ENCODE results near the gene ADARB2. TPM values are rescaled to one million over a fixed set of nuclear protein-coding genes. Genes with fewer than 3 reads are reported as not detected.
"Not testable (repeated sequence)": the region's sequence is repeated elsewhere in the genome, so short reads cannot be mapped to it uniquely, and the experiment has no call there.

ADARB2 gene
- total RNA-seq, 1 donor from 2014 or later = 0.05 TPM

- Mint-ChIP-seq H3K36me3 (ENCODE audit: low read depth) (no peaks in the 10 kb centered on the region), H3K27me3 (ENCODE audit: low read depth) (no peaks in the 10 kb centered on the region), H3K27ac (no peak overlapping the region), H3K9me3 (no peaks in the 10 kb centered on the region), H3K4me1 (ENCODE audit: low read depth) (no peaks in the 10 kb centered on the region), H3K4me3 (ENCODE audit: low read depth) (no peak overlapping the region)
- no peak for DNase-seq (ENCODE audit: low spot score)
- intact Hi-C loops (cut with micrococcal nuclease) = no loop called here
Measured at GRCh38 chr10:1266033-1266802, 471.1 kb downstream of the ADARB2 start.

DNA sequence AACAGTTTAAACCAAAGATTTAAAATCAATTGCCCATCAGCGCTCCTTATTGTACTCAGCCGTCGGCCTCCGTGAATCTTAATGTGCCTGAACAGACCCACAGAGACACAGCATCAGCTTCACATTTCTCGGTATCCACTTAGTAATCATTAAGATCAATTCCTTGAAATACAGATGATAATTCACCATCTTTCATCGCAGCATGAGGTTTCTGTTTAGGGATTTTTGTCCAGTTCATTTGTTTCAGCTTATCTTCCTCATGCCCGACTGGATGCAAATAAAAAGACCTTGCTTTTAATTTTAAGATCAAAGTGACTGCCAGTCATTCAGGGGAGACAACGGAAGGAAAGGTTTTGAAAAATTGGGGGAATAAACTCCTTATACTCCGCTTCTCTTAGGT lies 473.3 kb downstream of the ADARB2 start:
- intact Hi-C loops (cut with micrococcal nuclease) = no loop called here

DNA sequence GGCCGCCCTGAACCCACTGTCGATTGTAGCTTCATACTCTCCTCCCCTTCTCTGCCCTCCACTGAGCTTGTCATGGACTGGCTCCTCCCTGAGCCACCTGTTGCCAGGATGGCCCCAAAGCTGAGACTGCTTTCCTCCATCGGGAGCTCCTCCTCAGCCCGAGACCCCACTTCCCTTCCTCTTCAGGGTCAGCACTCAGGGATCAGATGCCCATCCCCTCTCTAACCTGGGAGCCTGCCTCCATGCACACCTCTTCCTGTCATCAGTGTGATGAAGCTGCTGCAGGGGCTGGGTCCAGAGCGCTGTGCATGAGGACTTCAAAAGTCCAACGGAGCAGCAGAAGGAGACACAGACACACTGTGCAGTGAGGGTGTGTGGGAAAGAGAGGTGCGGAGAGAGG lies 480.1 kb downstream of the ADARB2 start:
- peaks cover 11% of the 10 kb centered on the region for H3K9me3 Mint-ChIP-seq
- H3K4me3 Mint-ChIP-seq (ENCODE audit: low read depth) = no peak overlapping the region
- peaks cover 37% of the 10 kb centered on the region for H3K27me3 Mint-ChIP-seq (ENCODE audit: low read depth)
- H3K4me1 Mint-ChIP-seq (ENCODE audit: low read depth) = peaks cover 20% of the 10 kb centered on the region
- H3K27ac Mint-ChIP-seq = no peak overlapping the region
- DNase-seq (ENCODE audit: low spot score) = no peak
- H3K36me3 Mint-ChIP-seq (ENCODE audit: low read depth) = no peaks in the 10 kb centered on the region
- intact Hi-C loops (cut with micrococcal nuclease) = no loop called here

More for the DNA sequence above, 473.3 kb downstream of the ADARB2 start:
- Mint-ChIP-seq H3K4me1 (ENCODE audit: low read depth) (no peaks in the 10 kb centered on the region), H3K36me3 (ENCODE audit: low read depth) (no peaks in the 10 kb centered on the region), H3K4me3 (ENCODE audit: low read depth) (no peak overlapping the region), H3K9me3 (no peaks in the 10 kb centered on the region), H3K27ac (no peak overlapping the region), H3K27me3 (ENCODE audit: low read depth) (peaks cover under 1% of the 10 kb centered on the region)
- DNase-seq (ENCODE audit: low spot score) = no peak

- H3K27ac Mint-ChIP-seq = no peak overlapping the region
- H3K36me3 Mint-ChIP-seq (ENCODE audit: low read depth) = no peaks in the 10 kb centered on the region
- peaks cover 20% of the 10 kb centered on the region for H3K4me1 Mint-ChIP-seq (ENCODE audit: low read depth)
- H3K4me3 Mint-ChIP-seq (ENCODE audit: low read depth) = no peak overlapping the region
- H3K27me3 Mint-ChIP-seq (ENCODE audit: low read depth) = peaks cover 38% of the 10 kb centered on the region
- H3K9me3 Mint-ChIP-seq = peaks cover 11% of the 10 kb centered on the region
- intact Hi-C loops (cut with micrococcal nuclease) = no loop called here
- no peak for DNase-seq (ENCODE audit: low spot score)
Measured at GRCh38 chr10:1256432-1256725, 480.9 kb downstream of the ADARB2 start.

- peaks cover 11% of the 10 kb centered on the region for H3K9me3 Mint-ChIP-seq
- no peak overlapping the region for H3K4me3 Mint-ChIP-seq (ENCODE audit: low read depth)
- H3K36me3 Mint-ChIP-seq (ENCODE audit: low read depth) = no peaks in the 10 kb centered on the region
- no peak for DNase-seq (ENCODE audit: low spot score)
- H3K27ac Mint-ChIP-seq = no peak overlapping the region
- peaks cover 42% of the 10 kb centered on the region for H3K27me3 Mint-ChIP-seq (ENCODE audit: low read depth)
- intact Hi-C loops (cut with micrococcal nuclease) = no loop called here
- peaks cover 20% of the 10 kb centered on the region for H3K4me1 Mint-ChIP-seq (ENCODE audit: low read depth)
Measured at GRCh38 chr10:1255600-1256431, 481.5 kb downstream of the ADARB2 start.

DNA sequence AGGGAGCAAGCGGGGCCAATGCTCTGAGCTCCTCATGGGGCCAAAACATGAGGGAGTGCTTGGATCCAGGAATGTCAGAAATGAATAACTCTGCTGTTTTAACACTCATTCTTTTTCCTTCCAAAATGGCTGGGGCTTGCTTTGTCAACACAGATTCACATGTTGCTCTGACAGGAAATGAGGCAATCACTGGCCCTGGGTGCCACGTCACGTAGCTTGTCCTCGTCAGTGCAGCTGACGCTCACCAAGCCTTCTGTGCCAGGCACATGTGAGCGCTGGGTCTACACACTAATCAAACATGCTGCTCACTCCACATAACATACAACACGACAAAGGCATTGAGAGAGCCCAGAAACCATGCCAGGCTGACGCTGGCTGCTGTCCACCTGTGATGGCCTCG lies 482.2 kb downstream of the ADARB2 start:
- no peaks in the 10 kb centered on the region for H3K36me3 Mint-ChIP-seq (ENCODE audit: low read depth)
- H3K4me1 Mint-ChIP-seq (ENCODE audit: low read depth) = peaks cover 20% of the 10 kb centered on the region
- H3K27me3 Mint-ChIP-seq (ENCODE audit: low read depth) = peaks cover 48% of the 10 kb centered on the region
- peaks cover 11% of the 10 kb centered on the region for H3K9me3 Mint-ChIP-seq
- DNase-seq (ENCODE audit: low spot score) = no peak
- no peak overlapping the region for H3K27ac Mint-ChIP-seq
- H3K4me3 Mint-ChIP-seq (ENCODE audit: low read depth) = no peak overlapping the region
- intact Hi-C loops (cut with micrococcal nuclease) = no loop called here

GRCh38 chr10:1253523-1254353 lies 483.6 kb downstream of the ADARB2 start:
- intact Hi-C loops (cut with micrococcal nuclease) = no loop called here
- Mint-ChIP-seq H3K27ac (no peak overlapping the region), H3K36me3 (ENCODE audit: low read depth) (no peaks in the 10 kb centered on the region), H3K9me3 (peaks cover 11% of the 10 kb centered on the region), H3K4me1 (ENCODE audit: low read depth) (peaks cover 20% of the 10 kb centered on the region), H3K4me3 (ENCODE audit: low read depth) (no peak overlapping the region), H3K27me3 (ENCODE audit: low read depth) (peaks cover 52% of the 10 kb centered on the region)
- DNase-seq (ENCODE audit: low spot score) = no peak

DNA sequence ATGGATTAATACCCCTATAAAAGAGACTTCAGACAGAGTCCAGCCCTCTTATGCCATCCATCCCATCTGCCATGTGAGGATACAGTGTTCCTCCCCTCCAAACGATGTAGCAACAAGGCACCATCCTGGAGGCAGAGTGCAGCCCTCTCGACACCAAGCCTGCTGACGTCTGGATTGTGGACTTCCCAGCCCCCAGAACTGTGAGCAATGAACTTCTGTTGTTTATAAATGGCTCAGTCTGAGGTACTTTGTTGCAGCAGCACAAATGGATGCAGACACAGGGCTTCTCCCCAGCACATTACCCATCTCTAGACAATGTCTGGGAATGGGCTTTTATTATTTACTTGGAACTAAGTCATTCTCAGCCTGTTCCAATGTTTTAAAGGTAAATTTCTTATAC lies 485.6 kb downstream of the ADARB2 start:
- Mint-ChIP-seq H3K4me1 (ENCODE audit: low read depth) (peaks cover 20% of the 10 kb centered on the region), H3K27me3 (ENCODE audit: low read depth) (peaks cover 53% of the 10 kb centered on the region)

DNA sequence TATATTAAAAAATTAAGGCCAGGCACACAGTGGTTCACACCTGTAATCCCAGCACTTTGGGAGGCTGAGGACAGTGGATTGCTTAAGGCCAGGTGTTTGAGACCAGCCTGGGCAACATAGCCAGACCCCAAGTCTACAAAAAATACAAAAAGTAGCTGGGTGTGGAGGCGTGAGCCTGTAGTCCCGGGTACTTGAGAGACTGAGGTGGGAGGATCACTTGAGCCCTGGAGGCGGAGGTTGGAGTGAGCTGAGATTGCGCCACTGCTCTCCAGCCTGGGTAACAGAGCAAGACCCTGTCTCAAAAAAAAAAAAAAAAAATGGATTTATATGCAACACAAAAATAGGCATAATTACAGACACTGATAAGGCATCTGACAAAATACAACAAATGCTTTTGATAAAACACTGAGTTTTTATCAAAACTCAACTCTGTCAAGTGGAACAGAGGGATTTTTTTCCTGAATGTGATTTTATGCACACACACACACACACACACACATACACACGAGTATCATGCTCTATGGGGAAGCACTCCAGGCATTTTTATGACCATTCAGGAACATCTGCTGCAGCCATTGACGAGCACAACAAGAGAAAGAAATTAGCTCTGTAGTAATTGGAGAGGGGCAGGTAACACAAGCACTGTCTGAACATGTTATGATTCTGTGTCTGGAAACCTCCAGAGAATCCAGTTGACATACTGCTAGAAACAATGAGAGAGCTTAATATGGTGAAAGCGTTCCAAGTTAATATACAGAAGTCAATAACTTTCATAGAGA lies 488.0 kb downstream of the ADARB2 start:
- Mint-ChIP-seq H3K4me1 (ENCODE audit: low read depth) (peaks cover 7% of the 10 kb centered on the region), H3K9me3 (peaks cover 14% of the 10 kb centered on the region), H3K27me3 (ENCODE audit: low read depth) (peaks cover 48% of the 10 kb centered on the region), H3K27ac (no peak overlapping the region), H3K4me3 (ENCODE audit: low read depth) (no peak overlapping the region), H3K36me3 (ENCODE audit: low read depth) (no peaks in the 10 kb centered on the region)
- intact Hi-C loops (cut with micrococcal nuclease) = no loop called here
- no peak for DNase-seq (ENCODE audit: low spot score)

More for the DNA sequence above, 485.6 kb downstream of the ADARB2 start:
- DNase-seq (ENCODE audit: low spot score) = no peak
- H3K27ac Mint-ChIP-seq = no peak overlapping the region
- H3K36me3 Mint-ChIP-seq (ENCODE audit: low read depth) = no peaks in the 10 kb centered on the region
- peaks cover 11% of the 10 kb centered on the region for H3K9me3 Mint-ChIP-seq
- intact Hi-C loops (cut with micrococcal nuclease) = no loop called here
- no peak overlapping the region for H3K4me3 Mint-ChIP-seq (ENCODE audit: low read depth)

DNA sequence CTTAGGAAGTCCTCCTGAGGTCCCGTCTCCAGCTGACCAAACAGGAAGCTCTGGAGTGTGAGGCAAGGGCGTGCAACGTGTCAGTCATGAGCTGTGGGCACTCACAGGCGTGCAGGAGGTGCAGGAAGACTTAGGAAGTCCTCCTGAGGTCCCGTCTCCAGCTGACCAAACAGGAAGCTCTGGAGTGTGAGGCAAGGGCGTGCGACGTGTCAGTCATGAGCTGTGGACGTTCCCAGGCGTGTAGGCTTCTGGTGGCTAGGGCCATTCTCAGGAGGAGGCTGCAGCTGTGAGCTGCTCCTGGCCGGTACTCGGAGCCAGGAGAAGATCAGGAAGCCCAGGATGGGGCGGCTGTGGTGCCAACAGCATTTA lies 489.1 kb downstream of the ADARB2 start:
- H3K9me3 Mint-ChIP-seq; H3K36me3 Mint-ChIP-seq (ENCODE audit: low read depth); intact Hi-C loops (cut with micrococcal nuclease); DNase-seq (ENCODE audit: low spot score); H3K4me1 Mint-ChIP-seq (ENCODE audit: low read depth); H3K27ac Mint-ChIP-seq; H3K4me3 Mint-ChIP-seq (ENCODE audit: low read depth): not testable (repeated sequence)
- peaks cover 40% of the 10 kb centered on the region for H3K27me3 Mint-ChIP-seq (ENCODE audit: low read depth)

DNA sequence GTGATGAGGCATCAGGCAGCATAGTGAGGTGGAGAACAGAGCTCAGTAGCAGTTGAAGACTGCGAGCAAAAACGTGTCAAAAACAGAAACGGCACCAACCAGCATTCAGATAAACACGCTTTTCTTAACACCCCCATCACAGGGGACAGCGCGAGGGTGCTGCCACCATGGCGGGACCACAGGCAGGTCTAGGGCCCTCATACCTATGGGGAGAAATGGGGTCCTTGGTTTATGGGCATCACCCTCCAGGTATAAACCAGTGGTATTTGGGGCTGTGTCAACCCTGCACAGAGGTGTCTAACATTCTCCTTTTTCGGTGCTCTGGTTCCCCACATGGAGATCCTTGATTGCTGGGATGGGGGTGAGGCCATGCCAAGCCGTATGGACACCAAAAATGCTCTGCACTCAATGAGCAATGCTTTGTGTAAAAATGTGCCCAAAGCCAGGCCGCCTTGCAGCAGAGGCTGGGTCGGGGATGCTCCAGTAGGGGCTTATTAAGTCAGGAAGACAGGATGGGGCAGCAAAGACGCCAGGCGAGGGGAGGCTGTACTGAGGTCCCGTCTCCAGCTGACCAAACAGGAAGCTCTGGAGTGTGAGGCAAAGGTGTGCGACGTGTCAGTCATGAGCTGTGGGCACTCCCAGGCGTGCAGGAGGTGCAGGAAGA lies 489.6 kb downstream of the ADARB2 start:
- no peak overlapping the region for H3K27ac Mint-ChIP-seq
- H3K4me3 Mint-ChIP-seq (ENCODE audit: low read depth) = no peak overlapping the region
- peaks cover 3% of the 10 kb centered on the region for H3K9me3 Mint-ChIP-seq
- no peaks in the 10 kb centered on the region for H3K36me3 Mint-ChIP-seq (ENCODE audit: low read depth)
- peaks cover 36% of the 10 kb centered on the region for H3K27me3 Mint-ChIP-seq (ENCODE audit: low read depth)
- no peaks in the 10 kb centered on the region for H3K4me1 Mint-ChIP-seq (ENCODE audit: low read depth)
- no peak for DNase-seq (ENCODE audit: low spot score)
- intact Hi-C loops (cut with micrococcal nuclease) = no loop called here

- intact Hi-C loops (cut with micrococcal nuclease) = no loop called here
- no peak for DNase-seq (ENCODE audit: low spot score)
- no peak overlapping the region for H3K4me3 Mint-ChIP-seq (ENCODE audit: low read depth)
- H3K4me1 Mint-ChIP-seq (ENCODE audit: low read depth) = peaks cover 2% of the 10 kb centered on the region
- H3K9me3 Mint-ChIP-seq = peaks cover 3% of the 10 kb centered on the region
- H3K27ac Mint-ChIP-seq = no peak overlapping the region
- peaks cover 18% of the 10 kb centered on the region for H3K27me3 Mint-ChIP-seq (ENCODE audit: low read depth)
- no peaks in the 10 kb centered on the region for H3K36me3 Mint-ChIP-seq (ENCODE audit: low read depth)
Measured at GRCh38 chr10:1244493-1244892, 492.8 kb downstream of the ADARB2 start.

Measured in activated T-helper 2 cell treated with anti-CD3 and anti-CD28 coated beads, Interferon-gamma antibody, Interleukin-2, Interleukin-4, amounts not matched to agents 10 μg/mL and 5 μg/mL and 100 μg/mL, durations not matched to agents 14 hours and 24 hours and 36 hours (primary cell).